ENCODE results near the gene SNTG2. TPM values are rescaled to one million over a fixed set of nuclear protein-coding genes. Genes with fewer than 3 reads are reported as not detected.

Gene SNTG2
- polyA plus RNA-seq, 1 experiment: 0.06 TPM

DNA sequence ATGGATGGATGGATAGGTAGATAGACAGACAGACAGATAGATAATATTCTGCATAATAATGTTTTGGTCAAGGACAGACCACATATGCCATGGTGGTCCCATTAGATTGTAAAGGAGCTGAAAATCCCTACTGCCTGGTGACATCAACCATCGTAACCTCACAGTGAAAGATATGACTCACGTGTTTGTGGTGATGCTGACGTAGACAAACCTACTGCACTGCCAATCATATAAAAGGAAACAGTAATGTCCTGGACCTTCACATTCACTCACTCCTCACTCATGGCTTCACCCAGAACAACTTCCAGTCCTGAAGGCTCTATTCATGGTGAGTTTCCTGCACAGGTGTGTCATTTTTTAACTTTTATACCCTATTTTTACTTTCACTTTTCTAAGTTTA, 259.7 kb downstream of the SNTG2 start:
- no peak overlapping the region for H3K27ac ChIP-seq (ENCODE audit: low read depth, low read length)
- H3K27me3 ChIP-seq (ENCODE audit: control insufficient read depth, insufficient read depth, low read length): no peaks in the 10 kb centered on the region
- DNase-seq (ENCODE audit: low read depth, low spot score): no peak
- H3K9me3 ChIP-seq (ENCODE audit: control insufficient read depth, insufficient read depth, low read length): peaks cover 26% of the 10 kb centered on the region
- CTCF ChIA-PET: no interaction called here
- POLR2A ChIA-PET: no interaction called here
- H3K4me3 ChIP-seq (ENCODE audit: low read depth, low read length): no peak overlapping the region
- TF ChIP-seq, protein P1, sequence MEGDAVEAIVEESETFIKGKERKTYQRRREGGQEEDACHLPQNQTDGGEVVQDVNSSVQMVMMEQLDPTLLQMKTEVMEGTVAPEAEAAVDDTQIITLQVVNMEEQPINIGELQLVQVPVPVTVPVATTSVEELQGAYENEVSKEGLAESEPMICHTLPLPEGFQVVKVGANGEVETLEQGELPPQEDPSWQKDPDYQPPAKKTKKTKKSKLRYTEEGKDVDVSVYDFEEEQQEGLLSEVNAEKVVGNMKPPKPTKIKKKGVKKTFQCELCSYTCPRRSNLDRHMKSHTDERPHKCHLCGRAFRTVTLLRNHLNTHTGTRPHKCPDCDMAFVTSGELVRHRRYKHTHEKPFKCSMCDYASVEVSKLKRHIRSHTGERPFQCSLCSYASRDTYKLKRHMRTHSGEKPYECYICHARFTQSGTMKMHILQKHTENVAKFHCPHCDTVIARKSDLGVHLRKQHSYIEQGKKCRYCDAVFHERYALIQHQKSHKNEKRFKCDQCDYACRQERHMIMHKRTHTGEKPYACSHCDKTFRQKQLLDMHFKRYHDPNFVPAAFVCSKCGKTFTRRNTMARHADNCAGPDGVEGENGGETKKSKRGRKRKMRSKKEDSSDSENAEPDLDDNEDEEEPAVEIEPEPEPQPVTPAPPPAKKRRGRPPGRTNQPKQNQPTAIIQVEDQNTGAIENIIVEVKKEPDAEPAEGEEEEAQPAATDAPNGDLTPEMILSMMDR (IDR thresholded peaks at IDR 0.05; ENCODE audit: low read depth, low read length): no peak

DNA sequence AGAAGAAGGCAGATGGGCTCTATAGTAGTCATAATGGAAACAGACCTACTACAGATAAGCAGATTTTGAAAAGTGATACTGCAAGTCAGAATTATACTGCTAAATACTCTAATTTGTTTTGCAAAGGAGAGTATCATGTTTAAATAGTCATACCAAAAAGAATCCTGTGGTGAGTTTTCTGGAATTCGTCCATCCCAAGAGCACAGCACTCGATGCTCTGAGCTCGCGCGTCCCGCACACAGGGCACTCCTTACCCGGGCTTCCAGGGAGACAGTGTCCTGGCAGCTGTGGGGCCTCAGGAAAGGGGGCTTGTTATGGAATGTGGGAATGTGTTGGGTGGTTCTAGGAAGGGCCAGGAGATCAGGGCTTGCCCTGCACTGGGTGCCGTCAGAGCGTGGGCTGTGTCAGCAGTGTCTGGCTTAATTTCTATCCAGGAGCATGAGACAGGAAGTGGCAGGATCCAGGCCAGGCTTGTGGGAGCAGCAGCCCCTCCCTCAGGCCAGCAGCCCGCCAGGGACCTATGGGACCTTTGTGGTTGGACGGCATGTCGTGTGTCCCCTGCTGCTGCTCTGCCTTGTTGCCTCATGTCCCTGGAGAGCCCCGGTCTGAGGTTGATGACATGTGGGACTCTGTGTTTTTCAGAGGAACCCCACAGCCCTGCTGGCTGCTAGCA, 269.4 kb downstream of the SNTG2 start:
- Histone ChIP-seq H3K4me3 (ENCODE audit: low read depth, low read length) (no peak overlapping the region), H3K9me3 (ENCODE audit: control insufficient read depth, insufficient read depth, low read length) (peaks cover 31% of the 10 kb centered on the region), H3K27me3 (ENCODE audit: control insufficient read depth, insufficient read depth, low read length) (no peaks in the 10 kb centered on the region), H3K27ac (ENCODE audit: low read depth, low read length) (no peak overlapping the region)
- no peak for DNase-seq (ENCODE audit: low read depth, low spot score)
- TF ChIP-seq, protein P1 (IDR thresholded peaks at IDR 0.05; ENCODE audit: low read depth, low read length): no peak
- CTCF ChIA-PET: no interaction called here
- POLR2A ChIA-PET: no interaction called here

DNA sequence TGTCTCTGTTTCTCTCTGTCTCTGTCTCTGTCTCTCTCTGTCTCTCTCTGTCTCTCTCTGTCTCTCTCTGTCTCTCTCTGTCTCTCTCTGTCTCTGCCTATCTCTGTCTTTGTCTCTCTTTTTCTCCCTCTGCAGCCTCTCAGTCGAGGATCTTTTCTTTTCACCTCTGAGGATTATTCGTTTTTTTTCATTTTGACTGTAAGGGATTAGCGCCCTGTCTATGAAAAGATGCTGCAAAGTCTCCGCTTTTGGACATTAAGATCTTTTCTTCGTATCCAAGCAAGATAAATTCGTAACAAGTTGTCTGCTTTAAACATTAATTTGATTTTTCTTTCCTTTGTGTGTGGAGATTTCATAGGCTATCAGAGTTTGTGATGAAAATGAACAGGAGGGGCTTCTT, 271.4 kb downstream of the SNTG2 start:
- Histone ChIP-seq H3K27ac (ENCODE audit: low read depth, low read length) (no peak overlapping the region), H3K9me3 (ENCODE audit: control insufficient read depth, insufficient read depth, low read length) (peaks cover 37% of the 10 kb centered on the region), H3K27me3 (ENCODE audit: control insufficient read depth, insufficient read depth, low read length) (no peaks in the 10 kb centered on the region), H3K4me3 (ENCODE audit: low read depth, low read length) (no peak overlapping the region)
- DNase-seq (ENCODE audit: low read depth, low spot score): no peak
- ChIA-PET POLR2A (no interaction called here), CTCF (no interaction called here)
- TF ChIP-seq, protein P1 (IDR thresholded peaks at IDR 0.05; ENCODE audit: low read depth, low read length): no peak

DNA sequence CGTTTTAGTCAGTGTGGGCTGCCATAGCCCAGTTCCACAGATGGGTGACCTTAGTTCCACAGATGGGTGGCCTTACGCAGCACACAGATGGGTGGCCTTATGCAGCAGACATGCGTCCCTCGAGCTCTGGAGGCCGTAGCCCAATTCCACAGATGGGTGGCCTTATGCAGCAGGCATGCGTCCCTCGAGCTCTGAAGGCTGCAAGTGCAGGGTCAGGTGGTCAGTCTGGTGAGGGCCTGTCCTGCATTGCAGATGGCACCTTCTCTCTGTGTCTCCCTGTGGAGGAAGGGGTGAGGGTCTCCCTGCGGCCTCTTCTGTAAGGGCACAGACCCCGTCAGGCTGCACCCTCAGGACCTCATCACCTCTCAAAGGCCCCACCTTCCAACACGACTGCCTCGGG, 273.1 kb downstream of the SNTG2 start:
- no peak for DNase-seq (ENCODE audit: low read depth, low spot score)
- no peaks in the 10 kb centered on the region for H3K27me3 ChIP-seq (ENCODE audit: control insufficient read depth, insufficient read depth, low read length)
- TF ChIP-seq, protein P1 (IDR thresholded peaks at IDR 0.05; ENCODE audit: low read depth, low read length): no peak
- H3K9me3 ChIP-seq (ENCODE audit: control insufficient read depth, insufficient read depth, low read length): peaks cover 53% of the 10 kb centered on the region
- no peak overlapping the region for H3K4me3 ChIP-seq (ENCODE audit: low read depth, low read length)
- POLR2A ChIA-PET: no interaction called here
- CTCF ChIA-PET: no interaction called here
- H3K27ac ChIP-seq (ENCODE audit: low read depth, low read length): no peak overlapping the region

DNA sequence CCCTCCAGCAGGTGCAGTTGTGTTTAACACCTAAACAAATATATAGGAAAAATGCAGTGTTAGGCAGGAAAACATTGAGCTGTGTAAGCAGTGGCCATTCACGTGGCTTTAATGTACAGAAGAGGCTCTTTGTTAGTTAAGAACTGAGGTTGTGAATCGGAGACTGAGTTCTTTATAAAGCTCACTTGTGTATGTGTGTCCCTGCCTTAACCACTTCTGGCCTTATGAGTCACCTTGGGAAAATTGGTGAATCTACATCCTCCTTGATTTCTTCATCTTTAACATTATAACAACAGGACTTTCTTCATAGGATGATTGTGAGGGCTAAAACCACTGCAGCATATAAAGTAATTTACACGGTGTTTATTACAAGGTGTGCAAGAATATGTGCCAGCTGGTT, 274.3 kb downstream of the SNTG2 start:
- Histone ChIP-seq H3K9me3 (ENCODE audit: control insufficient read depth, insufficient read depth, low read length) (peaks cover 58% of the 10 kb centered on the region), H3K4me3 (ENCODE audit: low read depth, low read length) (no peak overlapping the region), H3K27ac (ENCODE audit: low read depth, low read length) (no peak overlapping the region), H3K27me3 (ENCODE audit: control insufficient read depth, insufficient read depth, low read length) (no peaks in the 10 kb centered on the region)
- ChIA-PET POLR2A (no interaction called here), CTCF (no interaction called here)
- DNase-seq (ENCODE audit: low read depth, low spot score): no peak
- TF ChIP-seq, protein P1 (IDR thresholded peaks at IDR 0.05; ENCODE audit: low read depth, low read length): no peak
